A549 (cell line): Measurements from ENCODE around the gene MEDAG.

Source experiments
- CHD4 ChIP-seq: fragments of 200-600 bp; sonication (generic); IDR thresholded peaks from 2 replicates; pipeline ENCODE4 v1.6.1; 2016; ENCODE audit warnings: antibody characterized with exemption, mild to moderate bottlenecking, borderline replicate concordance
- EP300 ChIP-seq, 2 experiments: fragments of >200 bp; sonication (Bioruptor Twin); formaldehyde crosslinking; IDR thresholded peaks; 2 replicates in 1 of 2; 3 replicates in 1 of 2; pipeline ENCODE4 v1.6.1; 2016 to 2017
- POLR2A ChIP-seq: IDR thresholded peaks from 2 replicates; pipeline ENCODE4 v1.6.1; 2012; ENCODE audit warnings: mild to moderate bottlenecking, low read length
- RARB ChIP-seq: fragments of 250-450 bp; sonication (Bioruptor Pico); IDR thresholded peaks from 2 replicates; pipeline ENCODE4 v1.8.0; 2021; ENCODE audit warnings: mild to moderate bottlenecking, moderate library complexity
- RCOR1 ChIP-seq: fragments of 150-350 bp; IDR thresholded peaks from 2 replicates; pipeline ENCODE4 v1.6.1; 2014; ENCODE audit warnings: antibody characterized with exemption, low read length, low read depth
- SMC3 ChIP-seq: fragments of >200 bp; sonication (Bioruptor Twin); formaldehyde crosslinking; IDR thresholded peaks from 3 replicates; pipeline ENCODE4 v1.6.1; 2018; ENCODE audit warnings: inconsistent platforms
- TP53 ChIP-seq: fragments of 250-450 bp; sonication (Bioruptor Pico); IDR thresholded peaks from 2 replicates; pipeline ENCODE4 v1.5.0; 2021; ENCODE audit warnings: mild to moderate bottlenecking, moderate library complexity
- ZSCAN20 ChIP-seq: fragments of 250-450 bp; sonication (Bioruptor Pico); IDR thresholded peaks from 2 replicates; pipeline ENCODE4 v1.8.0; 2022; ENCODE audit warnings: mild to moderate bottlenecking, moderate library complexity
- TF ChIP-seq, protein P1 (sequence below): fragments of >200 bp; sonication (Bioruptor Twin); formaldehyde crosslinking; IDR thresholded peaks from 3 replicates; pipeline ENCODE4 v1.5.1; 2016
- TF ChIP-seq, protein P2 (sequence below): IDR thresholded peaks from 2 replicates; pipeline ENCODE4 v1.6.1; 2012
- TF ChIP-seq, protein P3 (sequence below): fragments of 450-650 bp; IDR thresholded peaks from 2 replicates; pipeline ENCODE4 v1.6.1; 2014; ENCODE audit warnings: antibody characterized with exemption

DNA sequence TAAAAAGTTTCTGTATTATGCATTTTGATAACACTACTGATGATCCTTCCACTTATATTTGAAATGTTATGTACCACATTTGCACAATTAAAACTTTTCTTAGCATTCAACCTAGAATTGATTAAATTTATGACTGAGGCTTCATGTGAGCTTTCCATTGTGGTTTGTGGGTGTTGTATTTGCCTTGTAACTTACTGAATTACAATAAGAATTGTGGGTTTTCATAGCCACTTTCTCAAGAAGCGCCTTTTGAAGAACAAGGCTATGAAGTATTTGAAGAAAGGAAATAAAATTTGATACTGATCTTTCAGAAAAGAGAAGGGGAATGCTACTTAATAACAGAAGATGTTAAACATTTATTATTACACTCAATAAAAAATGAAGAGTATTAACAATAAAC is 19.4 kb downstream of the MEDAG start:
- TF ChIP-seq POLR2A (no peak), ZSCAN20 (CRISPR knock-in tag) (no peak), RARB (no peak), RCOR1 (no peak), CHD4 (no peak), SMC3 (no peak), EP300 (IDR thresholded peaks at IDR 0.05) (no peak), TP53 (no peak)
- TF ChIP-seq, protein P1, sequence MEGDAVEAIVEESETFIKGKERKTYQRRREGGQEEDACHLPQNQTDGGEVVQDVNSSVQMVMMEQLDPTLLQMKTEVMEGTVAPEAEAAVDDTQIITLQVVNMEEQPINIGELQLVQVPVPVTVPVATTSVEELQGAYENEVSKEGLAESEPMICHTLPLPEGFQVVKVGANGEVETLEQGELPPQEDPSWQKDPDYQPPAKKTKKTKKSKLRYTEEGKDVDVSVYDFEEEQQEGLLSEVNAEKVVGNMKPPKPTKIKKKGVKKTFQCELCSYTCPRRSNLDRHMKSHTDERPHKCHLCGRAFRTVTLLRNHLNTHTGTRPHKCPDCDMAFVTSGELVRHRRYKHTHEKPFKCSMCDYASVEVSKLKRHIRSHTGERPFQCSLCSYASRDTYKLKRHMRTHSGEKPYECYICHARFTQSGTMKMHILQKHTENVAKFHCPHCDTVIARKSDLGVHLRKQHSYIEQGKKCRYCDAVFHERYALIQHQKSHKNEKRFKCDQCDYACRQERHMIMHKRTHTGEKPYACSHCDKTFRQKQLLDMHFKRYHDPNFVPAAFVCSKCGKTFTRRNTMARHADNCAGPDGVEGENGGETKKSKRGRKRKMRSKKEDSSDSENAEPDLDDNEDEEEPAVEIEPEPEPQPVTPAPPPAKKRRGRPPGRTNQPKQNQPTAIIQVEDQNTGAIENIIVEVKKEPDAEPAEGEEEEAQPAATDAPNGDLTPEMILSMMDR: no peak
- TF ChIP-seq, protein P2, sequence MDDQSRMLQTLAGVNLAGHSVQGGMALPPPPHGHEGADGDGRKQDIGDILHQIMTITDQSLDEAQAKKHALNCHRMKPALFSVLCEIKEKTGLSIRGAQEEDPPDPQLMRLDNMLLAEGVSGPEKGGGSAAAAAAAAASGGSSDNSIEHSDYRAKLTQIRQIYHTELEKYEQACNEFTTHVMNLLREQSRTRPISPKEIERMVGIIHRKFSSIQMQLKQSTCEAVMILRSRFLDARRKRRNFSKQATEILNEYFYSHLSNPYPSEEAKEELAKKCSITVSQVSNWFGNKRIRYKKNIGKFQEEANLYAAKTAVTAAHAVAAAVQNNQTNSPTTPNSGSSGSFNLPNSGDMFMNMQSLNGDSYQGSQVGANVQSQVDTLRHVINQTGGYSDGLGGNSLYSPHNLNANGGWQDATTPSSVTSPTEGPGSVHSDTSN: no peak
- TF ChIP-seq, protein P3, sequence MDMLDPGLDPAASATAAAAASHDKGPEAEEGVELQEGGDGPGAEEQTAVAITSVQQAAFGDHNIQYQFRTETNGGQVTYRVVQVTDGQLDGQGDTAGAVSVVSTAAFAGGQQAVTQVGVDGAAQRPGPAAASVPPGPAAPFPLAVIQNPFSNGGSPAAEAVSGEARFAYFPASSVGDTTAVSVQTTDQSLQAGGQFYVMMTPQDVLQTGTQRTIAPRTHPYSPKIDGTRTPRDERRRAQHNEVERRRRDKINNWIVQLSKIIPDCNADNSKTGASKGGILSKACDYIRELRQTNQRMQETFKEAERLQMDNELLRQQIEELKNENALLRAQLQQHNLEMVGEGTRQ: no peak
